K562 (cell line): ENCODE data around the gene PNRC1. TPM values are rescaled to one million over a fixed set of nuclear protein-coding genes. Genes with fewer than 3 reads are reported as not detected.

Experiments
- ATAC-seq: fragments of 200-7000 bp; cut with Tn5 transposase; 3 replicates; pipeline ENCODE4 v1.9.1; 2020; ENCODE audit warnings: moderate library complexity
- BruUV-seq: library from RNA; stranded (reverse); fragments of 400-500 nt; replicated peaks from 2 replicates; lab custom pipeline; 2021; lab: Mats Ljungman, UMichigan
- CTCF ChIA-PET: fragments of 300-600 bp; formaldehyde crosslinking; extraction: SDS; loops from one replicate; lab custom pipeline; 2021; ENCODE audit warnings: low intra/inter-chr PET ratio; lab: Yijun Ruan, JAX
- POLR2A ChIA-PET: fragments of 300-600, 350-650 bp; sonication (Branson Sonifier 250); formaldehyde crosslinking; extraction: SDS; loops from one replicate; lab custom pipeline; 2021; ENCODE audit warnings: antibody characterized with exemption, inconsistent platforms; lab: Yijun Ruan, JAX
- DNase-seq, 4 experiments: peaks; one replicate each; pipeline versions ENCODE4 v3.0.0 to v3.0.0-alpha.2; 2011 to 2018; ENCODE audit warnings: low spot score in 3 of 4, mixed read lengths in 3 of 4; ENCODE audit errors: extremely low read depth in 1 of 4
- FAIRE-seq: peaks from 2 replicates; lab custom pipeline; 2011; peaks lifted over from hg19 to GRCh38; lab: Jason Lieb, UNC
- H2AFZ ChIP-seq: 2 replicates; pipeline ENCODE4 v1.6.0; 2011; ENCODE audit warnings: low read depth, low read length, control low read depth, inconsistent platforms
- H3K27ac ChIP-seq: fragments of 200-600 bp; 3 replicates; pipeline ENCODE4 v1.8.0; 2011; ENCODE audit warnings: low read depth, mild to moderate bottlenecking, control low read depth, inconsistent platforms, low read length, moderate library complexity, mixed read lengths; ENCODE audit errors: extremely low read depth
- H3K27me3 ChIP-seq, 2 experiments: fragments of 300-600 bp in 1 of 2; 2 replicates in 1 of 2; 3 replicates in 1 of 2; pipeline versions ENCODE4 v1.6.0 to v1.8.0; 2011; ENCODE audit warnings: inconsistent platforms in 2 of 2, low read length in 2 of 2, mild to moderate bottlenecking in 1 of 2, mixed read lengths in 1 of 2, moderate library complexity in 1 of 2; ENCODE audit not compliant: control insufficient read depth in 2 of 2, insufficient read depth in 2 of 2
- H3K36me3 ChIP-seq: fragments of 300-600 bp; 3 replicates; pipeline ENCODE4 v1.8.0; 2011; ENCODE audit warnings: mild to moderate bottlenecking, low read length, inconsistent platforms; ENCODE audit not compliant: control insufficient read depth, insufficient read depth
- H3K4me1 ChIP-seq, 2 experiments: fragments of 200-600 bp in 1 of 2; replicated peaks in 1 of 2; 2 replicates in 1 of 2; 3 replicates in 1 of 2; pipeline versions ENCODE4 v1.5.1 to v1.8.0; 2011; ENCODE audit warnings: inconsistent platforms in 2 of 2, low read length in 2 of 2, mild to moderate bottlenecking in 1 of 2, mixed read lengths in 1 of 2, moderate library complexity in 1 of 2; ENCODE audit not compliant: control insufficient read depth in 2 of 2, insufficient read depth in 2 of 2
- H3K4me2 ChIP-seq: 2 replicates; pipeline ENCODE4 v1.6.1; 2011; ENCODE audit warnings: low read length, control low read depth, inconsistent platforms, mixed read lengths; ENCODE audit not compliant: insufficient read depth
- H3K4me3 ChIP-seq: fragments of 200-600 bp; sonication (generic), shearing (Covaris generic); 2 replicates; pipeline ENCODE4 v1.5.1; 2016; ENCODE audit warnings: control low read depth, inconsistent platforms
- H3K79me2 ChIP-seq: fragments of 200-600 bp; 3 replicates; pipeline ENCODE4 v1.8.0; 2011; ENCODE audit warnings: low read length, inconsistent platforms; ENCODE audit not compliant: control insufficient read depth, insufficient read depth
- H3K9ac ChIP-seq, 2 experiments: 2 replicates each; pipeline versions ENCODE4 v1.6.0 to v1.6.1; 2011; ENCODE audit warnings: low read depth in 2 of 2, low read length in 2 of 2, control low read depth in 1 of 2, inconsistent platforms in 1 of 2, mild to moderate bottlenecking in 1 of 2, mixed read lengths in 1 of 2; ENCODE audit not compliant: insufficient read depth in 1 of 2
- H3K9me1 ChIP-seq: one replicate; pipeline ENCODE4 v1.6.0; 2011; ENCODE audit warnings: inconsistent platforms, mild to moderate bottlenecking, low read length, moderate library complexity; ENCODE audit not compliant: control insufficient read depth, insufficient read depth
- H3K9me3 ChIP-seq: replicated peaks from 2 replicates; pipeline ENCODE4 v1.5.1; 2011; ENCODE audit warnings: low read depth, low read length, inconsistent platforms; ENCODE audit not compliant: control insufficient read depth, insufficient read depth
- H4K20me1 ChIP-seq: replicated peaks from 2 replicates; pipeline ENCODE4 v1.6.1; 2011; ENCODE audit warnings: low read length, inconsistent platforms, mixed read lengths; ENCODE audit not compliant: control insufficient read depth, insufficient read depth
- SLC30A9 ChIP-seq: fragments of 250-450 bp; sonication (Bioruptor Pico); IDR thresholded peaks from 2 replicates; pipeline ENCODE4 v1.8.0; 2022; ENCODE audit warnings: mild to moderate bottlenecking, moderate library complexity
- SMARCB1 ChIP-seq: IDR thresholded peaks from 2 replicates; pipeline ENCODE4 v1.6.1; 2011; ENCODE audit warnings: improper control_type of control experiment, low read depth; ENCODE audit not compliant: insufficient read length
- WGBS: fragments of 100-300 bp; shearing (Covaris generic); methylation state at CpG from one replicate; pipeline ENCODE4 v1.1.6; 2016; ENCODE audit warnings: low coverage, mixed read lengths; ENCODE audit not compliant: insufficient coverage; ENCODE audit errors: missing lambda C conversion rate; 5-methylcytosine and 5-hydroxymethylcytosine counted together
- in situ Hi-C: fragments of 300-500 bp; cut with MboI; formaldehyde crosslinking; loops from 4 replicates; pipeline ENCODE4 v1.15.0; 2018; ENCODE audit warnings: inconsistent platforms, mixed read lengths
- intact Hi-C: fragments of 100-400 bp; cut with micrococcal nuclease; formaldehyde crosslinking; loops from 2 replicates; pipeline ENCODE4 v1.14.2; 2022
- polyA plus RNA-seq, 8 experiments: library from polyadenylated mRNA; depleted of rRNA in 4 of 8; stranded (reverse) in 5 of 8; unstranded in 3 of 8; fragments of >200 nt; fragmentation: Nextera tagmentation in 2 of 8; fragmentation: Illumina TruSeq in 1 of 8; extraction: Ambion mirVana in 2 of 8; extraction: Trizol in 1 of 8; gene quantifications; 2 replicates each; pipeline versions ENCODE4 v1.2.1 to v1.2.3, GENCODE V29; 2011 to 2014; ENCODE audit warnings: inconsistent platforms in 1 of 8, missing spikeins in 1 of 8
- total RNA-seq, 7 experiments: library from RNA; depleted of rRNA in 6 of 7; stranded (reverse); fragments of >200 nt in 6 of 7; fragmentation: Illumina TruSeq in 2 of 7; extraction: Trizol in 2 of 7; gene quantifications; 2 replicates each; pipeline versions ENCODE4 v1.2.1 to v1.2.3, GENCODE V29; 2011 to 2021; ENCODE audit warnings: low replicate concordance in 1 of 7
- TF ChIP-seq, protein P1 (sequence below): fragments of 450-650 bp; IDR thresholded peaks from 2 replicates; pipeline ENCODE4 v1.6.1; 2017; ENCODE audit warnings: antibody characterized with exemption

PNRC1 gene
- total and polyA plus RNA-seq, 9 of the 15 experiments (the other 6 are each of a cell fraction or from before 2014, with no cell fraction given) = 1.2 to 10.8 (median 6.5) TPM

DNA sequence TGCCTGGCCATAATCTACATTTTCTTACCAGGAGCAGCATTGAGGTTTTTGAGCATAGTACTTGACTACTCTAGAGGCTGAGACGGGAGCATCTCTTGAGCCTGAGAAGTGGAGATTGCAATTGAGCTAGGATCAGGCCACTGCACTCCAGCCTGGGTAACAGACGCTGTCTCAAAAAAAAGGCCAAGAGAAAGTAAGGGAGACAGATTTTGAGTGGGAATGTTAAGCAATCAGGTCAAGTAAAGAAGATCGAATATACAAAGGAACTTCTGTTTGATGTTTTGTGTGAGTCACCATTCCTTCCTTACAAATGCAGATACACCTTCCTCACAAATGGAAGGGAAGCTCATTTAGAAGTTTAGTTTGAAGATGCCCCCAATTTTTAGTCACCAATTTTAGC lies 4.4 kb downstream of the PNRC1 start:
- no TSS peak for BruUV-seq
- Histone ChIP-seq H3K4me3 (no peak overlapping the region), H3K79me2 (peaks cover 21% of the 10 kb centered on the region), H3K9me3 (no peaks in the 10 kb centered on the region), H3K9ac (no peak overlapping the region), H3K27me3 (no peaks in the 10 kb centered on the region), H3K27ac (no peak overlapping the region), H2AFZ (no peak overlapping the region), H4K20me1 (no peaks in the 10 kb centered on the region)
- 65% methylated on average over 3 of the region's 3 CpGs for WGBS
- intact Hi-C loops (loop anchor here (5.0 kb wide), 1 partner anchor 83 kb away; no protein-coding TSS in a partner anchor), in situ Hi-C loops (no loop called here)
- POLR2A ChIA-PET = interaction anchor here (1.0 to 2.0 kb wide), 5 partner anchors 10 to 287 kb away, joined by 3 to 9 read pairs (median 3); no protein-coding TSS in a partner anchor
- FAIRE-seq = no peak
- CTCF ChIA-PET = no interaction called here
- TF ChIP-seq, protein P1, sequence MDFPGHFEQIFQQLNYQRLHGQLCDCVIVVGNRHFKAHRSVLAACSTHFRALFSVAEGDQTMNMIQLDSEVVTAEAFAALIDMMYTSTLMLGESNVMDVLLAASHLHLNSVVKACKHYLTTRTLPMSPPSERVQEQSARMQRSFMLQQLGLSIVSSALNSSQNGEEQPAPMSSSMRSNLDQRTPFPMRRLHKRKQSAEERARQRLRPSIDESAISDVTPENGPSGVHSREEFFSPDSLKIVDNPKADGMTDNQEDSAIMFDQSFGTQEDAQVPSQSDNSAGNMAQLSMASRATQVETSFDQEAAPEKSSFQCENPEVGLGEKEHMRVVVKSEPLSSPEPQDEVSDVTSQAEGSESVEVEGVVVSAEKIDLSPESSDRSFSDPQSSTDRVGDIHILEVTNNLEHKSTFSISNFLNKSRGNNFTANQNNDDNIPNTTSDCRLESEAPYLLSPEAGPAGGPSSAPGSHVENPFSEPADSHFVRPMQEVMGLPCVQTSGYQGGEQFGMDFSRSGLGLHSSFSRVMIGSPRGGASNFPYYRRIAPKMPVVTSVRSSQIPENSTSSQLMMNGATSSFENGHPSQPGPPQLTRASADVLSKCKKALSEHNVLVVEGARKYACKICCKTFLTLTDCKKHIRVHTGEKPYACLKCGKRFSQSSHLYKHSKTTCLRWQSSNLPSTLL = no peak
- TF ChIP-seq SMARCB1 (no peak), SLC30A9 (CRISPR knock-in tag) (no peak)
- TF ChIP-seq, all 486 proteins: peak for 0
- ATAC-seq (no peak), DNase-seq (no peak)
- Histone ChIP-seq H3K9me1 (no peaks in the 10 kb centered on the region), H3K36me3 (peaks cover 15% of the 10 kb centered on the region; the same call in 2 of the 3 replicates), H3K4me2 (no peak overlapping the region), H3K4me1 (peaks cover 9 to 16% of the 10 kb centered on the region in 2 experiments; a peak in 3 of 5 replicates)
